ENCODE results near the gene DGKB. TPM values are rescaled to one million over a fixed set of nuclear protein-coding genes. Genes with fewer than 3 reads are reported as not detected.

Gene DGKB
- polyA plus RNA-seq, 4 donors: 0.19 to 0.31 TPM; not detected in 2

DNA sequence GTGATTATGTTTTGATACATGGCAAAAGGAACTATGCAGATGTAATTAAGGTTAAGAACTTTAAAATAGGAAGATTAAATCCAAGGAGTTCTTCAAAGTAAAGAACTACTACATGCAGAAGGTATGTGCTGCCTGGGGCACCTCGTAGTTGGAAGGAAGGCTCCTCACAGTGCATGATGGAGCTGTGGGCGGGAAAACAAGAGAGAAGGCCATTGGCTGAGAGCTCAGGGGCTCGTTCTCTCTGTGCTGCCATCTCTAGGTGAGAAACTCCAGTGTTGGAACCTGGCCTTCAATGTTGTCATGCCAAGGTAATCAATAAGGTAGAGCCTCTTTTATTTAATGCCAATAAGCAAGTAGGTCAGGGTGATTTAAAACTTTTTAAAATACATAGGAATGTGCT is 521.7 kb downstream of the DGKB start:
- H3K27me3 ChIP-seq (ENCODE audit: control insufficient read depth in 3 of 3, insufficient read depth in 3 of 3, low read length in 3 of 3): no peaks in the 10 kb centered on the region
- H3K36me3 ChIP-seq (ENCODE audit: control insufficient read depth in 3 of 3, insufficient read depth in 2 of 3, low read depth in 1 of 3, low read length in 3 of 3): no peaks in the 10 kb centered on the region
- H3K4me3 ChIP-seq (ENCODE audit: low read depth in 1 of 3, low read length in 3 of 3): no peak overlapping the region
- DNase-seq (no peak), FAIRE-seq (no peak)
- no peaks in the 10 kb centered on the region for H3K4me1 ChIP-seq (ENCODE audit: control insufficient read depth in 3 of 3, insufficient read depth in 2 of 3, low read depth in 1 of 3, low read length in 2 of 3)
- 56 to 75% (median 67%) methylated on average over 3 of the region's 3 CpGs for WGBS, 3 donors
- no peak overlapping the region for H3K27ac ChIP-seq (ENCODE audit: low read depth in 1 of 3, low read length in 2 of 3)
- no peaks in the 10 kb centered on the region for H3K9me3 ChIP-seq (ENCODE audit: control insufficient read depth in 2 of 2, insufficient read depth in 1 of 2, low read depth in 1 of 2, low read length in 1 of 2)

DNA sequence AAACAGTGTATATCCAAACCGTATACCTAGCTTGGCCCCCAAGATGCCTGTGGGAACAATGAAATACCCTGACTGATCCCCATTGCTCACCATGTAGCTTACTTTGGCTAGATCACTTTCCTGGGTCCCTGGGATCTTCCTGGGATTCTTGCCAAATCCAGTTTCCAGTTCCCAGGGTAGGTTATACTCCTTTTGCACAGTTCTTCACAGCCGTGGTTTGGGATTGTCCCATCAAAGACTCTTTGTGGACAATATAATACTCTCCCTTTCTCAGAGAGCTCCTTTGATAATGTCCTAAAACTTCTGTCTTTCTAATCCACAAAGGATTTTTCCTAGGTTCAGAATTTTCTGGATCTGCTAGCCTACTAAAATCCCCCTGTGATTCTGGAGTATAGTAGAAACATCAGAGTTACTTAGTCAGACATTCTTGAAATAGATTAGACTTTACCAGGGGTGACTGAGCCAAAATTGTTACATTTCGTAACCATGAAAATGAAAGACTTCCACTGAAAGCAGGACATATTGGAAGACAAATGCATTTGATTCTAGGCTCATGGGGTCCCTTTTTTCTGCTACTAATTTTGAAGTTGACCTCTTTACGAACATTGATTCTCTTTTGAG is 524.8 kb downstream of the DGKB start:
- no peaks in the 10 kb centered on the region for H3K4me1 ChIP-seq (ENCODE audit: control insufficient read depth in 3 of 3, insufficient read depth in 2 of 3, low read depth in 1 of 3, low read length in 2 of 3)
- no peaks in the 10 kb centered on the region for H3K36me3 ChIP-seq (ENCODE audit: control insufficient read depth in 3 of 3, insufficient read depth in 2 of 3, low read depth in 1 of 3, low read length in 3 of 3)
- 79 to 81% (median 79%) methylated on average over 4 of the region's 4 CpGs for WGBS, 3 donors
- H3K4me3 ChIP-seq (ENCODE audit: low read depth in 1 of 3, low read length in 3 of 3): no peak overlapping the region
- H3K27me3 ChIP-seq (ENCODE audit: control insufficient read depth in 3 of 3, insufficient read depth in 3 of 3, low read length in 3 of 3): no peaks in the 10 kb centered on the region
- H3K9me3 ChIP-seq (ENCODE audit: control insufficient read depth in 2 of 2, insufficient read depth in 1 of 2, low read depth in 1 of 2, low read length in 1 of 2): no peaks in the 10 kb centered on the region
- H3K27ac ChIP-seq (ENCODE audit: low read depth in 1 of 3, low read length in 2 of 3): no peak overlapping the region
- FAIRE-seq (no peak), DNase-seq (no peak)

DNA sequence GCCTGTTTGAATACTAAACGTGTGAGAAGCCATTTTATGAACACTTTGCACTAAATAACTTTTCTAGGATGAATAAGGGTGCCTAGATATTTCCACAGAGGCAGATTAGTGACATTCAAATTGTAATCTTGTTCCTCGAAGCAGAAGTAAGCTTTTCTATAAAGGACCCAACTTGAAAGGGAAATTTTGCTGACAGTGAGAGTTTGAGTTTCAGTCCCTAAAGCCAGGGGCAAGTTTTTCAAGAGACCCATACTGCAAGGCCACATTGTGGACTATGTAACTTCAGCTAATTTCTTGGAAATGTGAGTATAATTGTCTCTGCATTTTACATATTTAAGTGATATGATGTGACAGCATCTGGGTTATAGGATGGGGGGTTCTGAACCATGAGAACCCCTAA is 525.8 kb downstream of the DGKB start:
- FAIRE-seq (no peak), DNase-seq (no peak)
- Histone ChIP-seq H3K4me1 (ENCODE audit: control insufficient read depth in 3 of 3, insufficient read depth in 2 of 3, low read depth in 1 of 3, low read length in 2 of 3) (no peaks in the 10 kb centered on the region), H3K4me3 (ENCODE audit: low read depth in 1 of 3, low read length in 3 of 3) (no peak overlapping the region), H3K27ac (ENCODE audit: low read depth in 1 of 3, low read length in 2 of 3) (no peak overlapping the region), H3K27me3 (ENCODE audit: control insufficient read depth in 3 of 3, insufficient read depth in 3 of 3, low read length in 3 of 3) (no peaks in the 10 kb centered on the region), H3K36me3 (ENCODE audit: control insufficient read depth in 3 of 3, insufficient read depth in 2 of 3, low read depth in 1 of 3, low read length in 3 of 3) (no peaks in the 10 kb centered on the region), H3K9me3 (ENCODE audit: control insufficient read depth in 2 of 2, insufficient read depth in 1 of 2, low read depth in 1 of 2, low read length in 1 of 2) (peaks cover 0 to 5% of the 10 kb centered on the region in 2 donors)
- 41 to 62% (median 48%) methylated on average over 2 of the region's 2 CpGs for WGBS, 3 donors

DNA sequence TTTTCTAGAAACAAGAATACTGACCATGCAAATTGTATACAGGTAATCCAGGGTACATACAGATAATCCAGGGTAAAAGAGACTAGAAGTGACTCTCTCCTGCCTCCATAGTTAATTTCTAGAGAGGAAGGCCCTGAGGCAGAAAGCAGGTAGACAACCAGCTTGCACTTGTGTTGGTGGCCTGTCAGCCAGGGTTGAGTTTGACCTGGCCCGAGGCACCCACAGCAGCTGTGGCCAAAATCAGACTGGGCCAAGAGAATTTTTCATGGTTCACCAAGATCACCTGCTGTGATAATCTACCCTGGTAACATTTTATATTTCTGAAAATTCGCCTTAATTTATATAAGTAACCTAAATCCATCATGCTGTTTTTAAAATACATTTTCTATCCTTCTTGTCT is 526.6 kb downstream of the DGKB start:
- FAIRE-seq: no peak

DNA sequence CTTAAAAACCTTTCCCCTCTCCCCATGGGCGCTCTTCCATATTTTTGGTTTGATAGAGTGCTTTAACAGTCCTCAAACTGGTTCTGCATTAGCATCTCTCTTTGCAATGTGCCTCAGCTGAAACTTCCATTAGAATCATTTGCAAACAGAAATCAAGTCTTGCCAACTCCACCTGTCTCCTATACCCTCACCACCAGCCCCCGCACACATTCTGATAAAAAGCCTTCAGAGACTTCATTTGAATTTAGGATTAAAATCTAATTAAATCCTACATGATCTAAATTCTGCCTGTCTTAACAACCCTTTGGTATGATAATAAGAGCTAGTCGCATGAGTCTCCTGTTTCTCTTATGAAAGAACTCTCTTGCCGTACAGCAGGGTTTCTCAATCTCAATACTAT is 528.2 kb downstream of the DGKB start:
- no peak for FAIRE-seq
- DNase-seq: no peak
- H3K4me3 ChIP-seq (ENCODE audit: low read depth in 1 of 3, low read length in 3 of 3): no peak overlapping the region
- H3K36me3 ChIP-seq (ENCODE audit: control insufficient read depth in 3 of 3, insufficient read depth in 2 of 3, low read depth in 1 of 3, low read length in 3 of 3): no peaks in the 10 kb centered on the region
- 89 to 94% (median 93%) methylated on average over 4 of the region's 4 CpGs for WGBS, 3 donors
- no peak overlapping the region for H3K27ac ChIP-seq (ENCODE audit: low read depth in 1 of 3, low read length in 2 of 3)
- peaks cover 0 to 5% of the 10 kb centered on the region in 2 donors for H3K9me3 ChIP-seq (ENCODE audit: control insufficient read depth in 2 of 2, insufficient read depth in 1 of 2, low read depth in 1 of 2, low read length in 1 of 2)
- H3K27me3 ChIP-seq (ENCODE audit: control insufficient read depth in 3 of 3, insufficient read depth in 3 of 3, low read length in 3 of 3): no peaks in the 10 kb centered on the region
- H3K4me1 ChIP-seq (ENCODE audit: control insufficient read depth in 3 of 3, insufficient read depth in 2 of 3, low read depth in 1 of 3, low read length in 2 of 3): no peaks in the 10 kb centered on the region

More for the DNA sequence above, 526.6 kb downstream of the DGKB start:
- Histone ChIP-seq H3K27me3 (ENCODE audit: control insufficient read depth in 3 of 3, insufficient read depth in 3 of 3, low read length in 3 of 3) (no peaks in the 10 kb centered on the region), H3K4me3 (ENCODE audit: low read depth in 1 of 3, low read length in 3 of 3) (no peak overlapping the region), H3K4me1 (ENCODE audit: control insufficient read depth in 3 of 3, insufficient read depth in 2 of 3, low read depth in 1 of 3, low read length in 2 of 3) (no peaks in the 10 kb centered on the region), H3K9me3 (ENCODE audit: control insufficient read depth in 2 of 2, insufficient read depth in 1 of 2, low read depth in 1 of 2, low read length in 1 of 2) (peaks cover 0 to 5% of the 10 kb centered on the region in 2 donors), H3K36me3 (ENCODE audit: control insufficient read depth in 3 of 3, insufficient read depth in 2 of 3, low read depth in 1 of 3, low read length in 3 of 3) (no peaks in the 10 kb centered on the region), H3K27ac (ENCODE audit: low read depth in 1 of 3, low read length in 2 of 3) (no peak overlapping the region)
- 61 to 80% (median 78%) methylated on average over 2 of the region's 2 CpGs for WGBS, 3 donors
- no peak for DNase-seq

DNA sequence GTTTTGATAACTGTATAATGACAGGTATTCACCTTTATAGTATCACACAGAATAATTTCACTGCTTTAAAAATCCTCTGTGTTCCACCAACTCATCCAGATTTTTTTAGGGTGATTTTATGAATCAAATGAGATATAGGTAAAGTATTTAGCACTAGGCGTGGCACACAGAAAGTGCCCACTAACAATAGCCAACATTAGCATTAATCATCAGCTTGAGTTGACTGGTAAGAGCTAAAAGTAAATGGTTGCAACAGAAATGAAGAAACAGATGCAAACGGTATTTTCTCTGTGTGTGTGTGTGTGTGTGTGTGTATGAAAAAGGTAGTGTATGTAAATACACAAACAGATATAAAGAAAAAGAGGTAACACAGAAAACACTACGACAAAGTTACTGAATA is 534.3 kb downstream of the DGKB start:
- Histone ChIP-seq H3K4me3 (ENCODE audit: low read depth in 1 of 3, low read length in 3 of 3) (no peak overlapping the region), H3K36me3 (ENCODE audit: control insufficient read depth in 3 of 3, insufficient read depth in 2 of 3, low read depth in 1 of 3, low read length in 3 of 3) (no peaks in the 10 kb centered on the region), H3K4me1 (ENCODE audit: control insufficient read depth in 3 of 3, insufficient read depth in 2 of 3, low read depth in 1 of 3, low read length in 2 of 3) (no peaks in the 10 kb centered on the region), H3K27me3 (ENCODE audit: control insufficient read depth in 3 of 3, insufficient read depth in 3 of 3, low read length in 3 of 3) (no peaks in the 10 kb centered on the region), H3K9me3 (ENCODE audit: control insufficient read depth in 2 of 2, insufficient read depth in 1 of 2, low read depth in 1 of 2, low read length in 1 of 2) (peaks cover 0 to 11% of the 10 kb centered on the region in 2 donors), H3K27ac (ENCODE audit: low read depth in 1 of 3, low read length in 2 of 3) (no peak overlapping the region)
- FAIRE-seq (no peak), DNase-seq (no peak)
- WGBS, 3 donors: 77 to 82% (median 80%) methylated on average over 2 to 3 of the region's 3 CpGs

DNA sequence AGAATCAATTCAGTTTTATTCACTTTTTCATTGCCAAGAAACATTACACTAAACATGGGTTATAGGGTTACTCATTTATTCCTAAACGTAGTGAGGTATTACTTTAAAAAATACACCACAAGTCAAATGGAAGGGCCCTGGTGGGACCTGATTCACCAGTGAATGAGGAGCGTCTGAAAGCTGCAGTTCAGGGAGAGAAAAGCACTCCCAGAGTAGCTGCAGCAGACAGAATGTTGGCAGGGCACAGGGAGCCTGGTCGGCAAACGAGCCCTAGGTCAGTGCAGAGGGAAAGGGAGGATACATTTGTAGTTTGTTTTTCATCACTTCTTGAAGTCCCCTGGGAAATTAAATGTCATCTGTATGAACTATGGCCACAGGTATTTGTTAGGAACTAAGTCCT is 551.4 kb downstream of the DGKB start:
- Histone ChIP-seq H3K4me3 (ENCODE audit: low read depth in 1 of 3, low read length in 3 of 3) (no peak overlapping the region), H3K36me3 (ENCODE audit: control insufficient read depth in 3 of 3, insufficient read depth in 2 of 3, low read depth in 1 of 3, low read length in 3 of 3) (no peaks in the 10 kb centered on the region), H3K27me3 (ENCODE audit: control insufficient read depth in 3 of 3, insufficient read depth in 3 of 3, low read length in 3 of 3) (no peaks in the 10 kb centered on the region), H3K9me3 (ENCODE audit: control insufficient read depth in 2 of 2, insufficient read depth in 1 of 2, low read depth in 1 of 2, low read length in 1 of 2) (no peaks in the 10 kb centered on the region), H3K27ac (ENCODE audit: low read depth in 1 of 3, low read length in 2 of 3) (no peak overlapping the region), H3K4me1 (ENCODE audit: control insufficient read depth in 3 of 3, insufficient read depth in 2 of 3, low read depth in 1 of 3, low read length in 2 of 3) (no peaks in the 10 kb centered on the region)
- no peak for DNase-seq
- 45 to 46% (median 45%) methylated on average over 4 of the region's 4 CpGs for WGBS, 3 donors
- FAIRE-seq: no peak

DNA sequence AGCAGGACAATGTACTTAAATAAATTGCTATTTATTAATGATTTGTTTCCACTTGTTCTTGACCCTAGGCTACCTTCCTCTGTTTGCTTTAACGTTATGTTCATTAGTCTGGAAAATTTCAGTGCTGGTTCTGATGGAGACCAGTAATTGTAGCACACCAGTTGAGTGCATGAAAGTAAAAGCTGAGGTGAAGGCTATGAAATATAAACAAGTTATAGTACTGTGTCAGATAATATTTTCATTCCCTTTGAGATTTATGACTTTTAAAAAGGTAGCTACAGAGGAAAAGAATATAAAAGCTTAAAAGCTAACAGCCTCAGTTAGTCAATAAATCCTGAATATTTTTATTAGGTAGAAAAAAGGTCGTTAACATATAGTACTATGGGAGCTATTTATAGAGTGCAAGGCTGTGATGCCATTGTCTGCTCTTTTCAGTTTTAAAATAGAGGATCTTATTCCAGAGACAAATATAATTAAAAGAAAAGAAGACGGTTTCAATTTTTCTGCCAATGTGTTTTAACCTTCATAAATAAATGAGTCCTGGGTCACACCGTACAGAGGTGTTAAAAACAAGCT is 561.3 kb downstream of the DGKB start:
- no peak for FAIRE-seq
- peaks cover 0 to 4% (median 0%) of the 10 kb centered on the region in 3 donors for H3K4me1 ChIP-seq (ENCODE audit: control insufficient read depth in 3 of 3, insufficient read depth in 2 of 3, low read depth in 1 of 3, low read length in 2 of 3)
- no peak overlapping the region for H3K4me3 ChIP-seq (ENCODE audit: low read depth in 1 of 3, low read length in 3 of 3)
- H3K9me3 ChIP-seq (ENCODE audit: control insufficient read depth in 2 of 2, insufficient read depth in 1 of 2, low read depth in 1 of 2, low read length in 1 of 2): no peaks in the 10 kb centered on the region
- no peaks in the 10 kb centered on the region for H3K27me3 ChIP-seq (ENCODE audit: control insufficient read depth in 3 of 3, insufficient read depth in 3 of 3, low read length in 3 of 3)
- 54 to 59% (median 55%) methylated on average over 4 of the region's 4 CpGs for WGBS, 3 donors
- no peaks in the 10 kb centered on the region for H3K36me3 ChIP-seq (ENCODE audit: control insufficient read depth in 3 of 3, insufficient read depth in 2 of 3, low read depth in 1 of 3, low read length in 3 of 3)
- no peak for DNase-seq
- H3K27ac ChIP-seq (ENCODE audit: low read depth in 1 of 3, low read length in 2 of 3): no peak overlapping the region
